Measurements from ENCODE around the gene BPI.
A peak's percentile ranks its signal among the peaks of the same experiment; 100 is the strongest.
"Not testable (repeated sequence)": the region's sequence is repeated elsewhere in the genome, so short reads cannot be mapped to it uniquely, and the experiment has no call there.

The BPI gene

GRCh38 chr20:38303908-38304379 lies at the start of gene BPI:
Gene BPI, plus strand, starts transcription at chr20:38304156. Its CDS starts 68 bp downstream, at chr20:38304224.
- peak in 1 of 2 donors; percentile 48 for DNase-seq

- DNase-seq = not testable (repeated sequence)
These were observed 49.3 kb upstream of the BPI start for GRCh38 chr20:38254621-38255020.

GRCh38 chr20:38255393-38255792 lies 48.6 kb upstream of the BPI start:
- no peak for DNase-seq

GRCh38 chr20:38256021-38256420 lies 47.9 kb upstream of the BPI start:
- no peak for DNase-seq

- DNase-seq = no peak
These were observed 47.0 kb upstream of the BPI start for GRCh38 chr20:38256966-38257365.

- no peak for DNase-seq
These were observed 45.3 kb upstream of the BPI start for GRCh38 chr20:38258545-38259215.

- DNase-seq = no peak
These were observed 44.0 kb upstream of the BPI start for GRCh38 chr20:38260025-38260377.

GRCh38 chr20:38260378-38261053 lies 43.4 kb upstream of the BPI start, which contains the start of gene KIAA1755:
Gene KIAA1755, minus strand, starts transcription at chr20:38260735. Its CDS starts 235 bp downstream, at chr20:38260500.
- no peak for DNase-seq

GRCh38 chr20:38261054-38261390 lies 42.9 kb upstream of the BPI start:
- DNase-seq = no peak

- no peak for DNase-seq
These were observed 41.0 kb upstream of the BPI start for GRCh38 chr20:38262931-38263330.

GRCh38 chr20:38266426-38266825 lies 37.5 kb upstream of the BPI start:
- no peak for DNase-seq

GRCh38 chr20:38267296-38267695 lies 36.7 kb upstream of the BPI start:
- no peak for DNase-seq

- DNase-seq = no peak
These were observed 35.9 kb upstream of the BPI start for GRCh38 chr20:38267901-38268514.

GRCh38 chr20:38269040-38269439 lies 34.9 kb upstream of the BPI start:
- no peak for DNase-seq

GRCh38 chr20:38269715-38270114 lies 34.2 kb upstream of the BPI start:
- DNase-seq = no peak

- DNase-seq = no peak
These were observed 32.9 kb upstream of the BPI start for GRCh38 chr20:38270869-38271605.

- DNase-seq = no peak
These were observed 32.3 kb upstream of the BPI start for GRCh38 chr20:38271608-38272120.

GRCh38 chr20:38272398-38272797 lies 31.6 kb upstream of the BPI start:
- DNase-seq = no peak

GRCh38 chr20:38272961-38273360 lies 31.0 kb upstream of the BPI start:
- no peak for DNase-seq

GRCh38 chr20:38275815-38276550 lies 28.0 kb upstream of the BPI start:
- DNase-seq = peak in 1 of 2 donors; percentile 42

GRCh38 chr20:38277285-38277684 lies 26.7 kb upstream of the BPI start:
- DNase-seq = no peak

- no peak for DNase-seq
These were observed 26.3 kb upstream of the BPI start for GRCh38 chr20:38277691-38278090.

Data from CD4-positive, alpha-beta T cell treated with Interleukin-1 beta for 1 hour (primary cell).